Tibial artery (tissue), 4 donors: ENCODE data around the gene KREMEN2.

Source experiments
- DNase-seq, 2 donors: peaks; one replicate each; pipeline ENCODE4 v3.0.0-alpha.2; 2019
- H3K27ac ChIP-seq, 2 donors: fragments of 200-600 bp; sonication (generic) in 1 of 2; 1 replicate in 1 of 2; 2 replicates in 1 of 2; pipeline ENCODE4 v1.5.1; 2018 to 2019; ENCODE audit warnings: mild to moderate bottlenecking in 1 of 2
- H3K27me3 ChIP-seq, 2 donors: fragments of 200-600 bp; sonication (generic) in 1 of 2; one replicate each; pipeline versions ENCODE4 v1.5.1 to v1.6.0; 2016 to 2019
- H3K36me3 ChIP-seq, 3 donors: fragments of 200-600 bp; sonication (generic) in 2 of 3; one replicate each; pipeline ENCODE4 v1.5.1; 2016 to 2019; ENCODE audit warnings: mild to moderate bottlenecking in 2 of 3
- H3K4me1 ChIP-seq, 4 donors: fragments of 200-600 bp; sonication (generic) in 2 of 4; 1 replicate in 3 of 4; 2 replicates in 1 of 4; pipeline ENCODE4 v1.5.1; 2016 to 2019
- H3K4me3 ChIP-seq, 2 donors: fragments of 200-600 bp; sonication (generic) in 1 of 2; 1 replicate in 1 of 2; 2 replicates in 1 of 2; pipeline ENCODE4 v1.5.1; 2018 to 2019; ENCODE audit warnings: mild to moderate bottlenecking in 2 of 2
- H3K9me3 ChIP-seq, 3 donors: fragments of 200-600 bp; sonication (generic) in 1 of 3; one replicate each; pipeline ENCODE4 v1.5.1; 2016 to 2019
- intact Hi-C: fragments of 100-400 bp; cut with DNase I; formaldehyde crosslinking; loops from one replicate; pipeline ENCODE4 v1.15.0; 2023; ENCODE audit warnings: low total_unique reads
- TF ChIP-seq, protein P1 (sequence below), 2 experiments: fragments of 200-600 bp in 1 of 2; fragments of 450-650 bp in 1 of 2; IDR thresholded peaks; one replicate each; pipeline ENCODE4 v1.5.1; 2017 to 2019; ENCODE audit warnings: antibody characterized with exemption in 2 of 2, mild to moderate bottlenecking in 1 of 2, moderate library complexity in 1 of 2

Gene KREMEN2

GRCh38 chr16:2963074-2963722 is 877 bp upstream of the KREMEN2 start:
- Histone ChIP-seq H3K36me3 (no peaks in the 10 kb centered on the region), H3K4me1 (peaks cover 8 to 53% (median 36%) of the 10 kb centered on the region in 4 donors), H3K9me3 (no peaks in the 10 kb centered on the region), H3K27ac (no peak overlapping the region), H3K27me3 (peaks cover 18 to 92% of the 10 kb centered on the region in 2 donors), H3K4me3 (peak overlapping the region in 1 of 2 donors; percentile 24)
- intact Hi-C loops: no loop called here
- DNase-seq: no peak
- TF ChIP-seq, protein P1, sequence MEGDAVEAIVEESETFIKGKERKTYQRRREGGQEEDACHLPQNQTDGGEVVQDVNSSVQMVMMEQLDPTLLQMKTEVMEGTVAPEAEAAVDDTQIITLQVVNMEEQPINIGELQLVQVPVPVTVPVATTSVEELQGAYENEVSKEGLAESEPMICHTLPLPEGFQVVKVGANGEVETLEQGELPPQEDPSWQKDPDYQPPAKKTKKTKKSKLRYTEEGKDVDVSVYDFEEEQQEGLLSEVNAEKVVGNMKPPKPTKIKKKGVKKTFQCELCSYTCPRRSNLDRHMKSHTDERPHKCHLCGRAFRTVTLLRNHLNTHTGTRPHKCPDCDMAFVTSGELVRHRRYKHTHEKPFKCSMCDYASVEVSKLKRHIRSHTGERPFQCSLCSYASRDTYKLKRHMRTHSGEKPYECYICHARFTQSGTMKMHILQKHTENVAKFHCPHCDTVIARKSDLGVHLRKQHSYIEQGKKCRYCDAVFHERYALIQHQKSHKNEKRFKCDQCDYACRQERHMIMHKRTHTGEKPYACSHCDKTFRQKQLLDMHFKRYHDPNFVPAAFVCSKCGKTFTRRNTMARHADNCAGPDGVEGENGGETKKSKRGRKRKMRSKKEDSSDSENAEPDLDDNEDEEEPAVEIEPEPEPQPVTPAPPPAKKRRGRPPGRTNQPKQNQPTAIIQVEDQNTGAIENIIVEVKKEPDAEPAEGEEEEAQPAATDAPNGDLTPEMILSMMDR (IDR thresholded peaks at IDR 0.05): no peak

DNA sequence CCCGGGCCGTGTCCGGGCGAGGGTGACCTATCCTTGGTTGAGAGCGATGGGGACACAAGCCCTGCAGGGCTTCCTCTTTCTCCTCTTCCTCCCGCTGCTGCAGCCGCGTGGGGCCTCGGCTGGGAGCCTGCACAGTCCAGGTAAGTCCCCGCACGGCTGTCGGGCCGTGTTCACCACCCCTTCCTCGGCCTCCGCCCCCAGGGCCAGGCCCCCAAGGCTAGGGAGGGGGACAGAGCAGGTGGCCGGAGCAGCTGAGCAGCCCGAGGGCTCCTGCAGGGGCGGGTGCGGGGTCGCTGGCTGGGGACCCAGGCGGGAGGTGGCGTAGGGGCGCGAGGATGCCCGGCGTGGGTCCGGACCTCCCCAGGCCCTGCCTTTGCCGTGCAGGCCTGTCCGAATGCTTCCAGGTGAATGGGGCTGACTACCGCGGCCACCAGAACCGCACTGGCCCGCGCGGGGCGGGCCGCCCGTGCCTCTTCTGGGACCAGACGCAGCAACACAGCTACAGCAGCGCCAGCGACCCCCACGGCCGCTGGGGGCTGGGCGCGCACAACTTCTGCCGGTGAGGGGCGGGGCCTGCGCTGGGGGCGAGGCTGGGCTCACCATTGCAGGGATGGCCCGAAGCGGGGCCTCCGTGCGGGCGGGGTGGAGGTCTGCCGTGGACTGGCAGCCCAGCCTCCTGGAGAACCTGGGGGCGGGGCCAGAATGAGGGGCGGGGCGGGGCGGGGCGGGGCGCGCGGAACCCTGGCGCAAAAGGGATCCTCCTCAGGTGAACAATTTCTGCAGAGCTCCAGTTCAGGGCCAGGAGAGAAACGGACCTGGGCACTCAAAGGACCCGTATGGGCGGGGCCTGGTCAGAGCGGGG is 631 bp downstream of the KREMEN2 start:
- peaks cover 8 to 68% (median 48%) of the 10 kb centered on the region in 4 donors for H3K4me1 ChIP-seq
- H3K9me3 ChIP-seq: no peaks in the 10 kb centered on the region
- DNase-seq: no peak
- H3K4me3 ChIP-seq: peak overlapping the region in 1 of 2 donors; percentile 15
- TF ChIP-seq, protein P1 (IDR thresholded peaks at IDR 0.05): no peak
- intact Hi-C loops: no loop called here
- no peak overlapping the region for H3K27ac ChIP-seq
- H3K27me3 ChIP-seq: peaks cover 18 to 89% of the 10 kb centered on the region in 2 donors
- no peaks in the 10 kb centered on the region for H3K36me3 ChIP-seq

DNA sequence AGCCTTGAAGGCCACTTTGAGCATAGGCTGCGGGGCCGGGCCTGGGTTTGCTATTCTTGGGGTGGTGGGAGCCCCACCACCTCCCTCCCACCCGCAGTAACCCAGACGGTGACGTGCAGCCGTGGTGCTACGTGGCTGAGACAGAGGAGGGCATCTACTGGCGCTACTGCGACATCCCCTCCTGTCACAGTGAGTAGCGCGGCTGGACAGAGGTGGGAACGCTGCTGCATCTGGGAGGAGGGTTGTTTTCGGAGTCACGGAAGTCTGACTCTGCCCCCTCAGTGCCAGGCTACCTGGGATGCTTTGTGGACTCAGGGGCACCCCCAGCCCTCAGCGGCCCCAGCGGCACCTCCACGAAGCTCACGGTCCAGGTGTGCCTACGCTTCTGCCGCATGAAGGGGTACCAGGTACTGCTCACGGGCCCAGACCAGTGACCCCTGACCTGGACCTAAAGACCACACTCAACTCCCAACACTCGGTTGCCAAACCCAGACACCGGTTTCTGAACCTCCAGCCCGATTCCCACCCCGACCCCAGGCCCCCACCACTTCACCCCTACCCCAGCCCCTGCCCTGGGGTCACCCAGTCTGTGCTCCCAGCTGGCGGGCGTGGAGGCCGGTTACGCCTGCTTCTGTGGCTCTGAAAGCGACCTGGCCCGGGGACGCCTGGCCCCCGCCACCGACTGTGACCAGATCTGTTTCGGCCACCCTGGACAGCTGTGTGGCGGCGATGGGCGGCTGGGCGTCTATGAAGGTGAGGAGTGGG is 2.1 kb downstream of the KREMEN2 start:
- no peaks in the 10 kb centered on the region for H3K36me3 ChIP-seq
- TF ChIP-seq, protein P1 (IDR thresholded peaks at IDR 0.05): no peak
- H3K27ac ChIP-seq: no peak overlapping the region
- H3K4me3 ChIP-seq: peak overlapping the region in 1 of 2 donors; percentile 31
- peaks cover 8 to 78% (median 55%) of the 10 kb centered on the region in 4 donors for H3K4me1 ChIP-seq
- no peaks in the 10 kb centered on the region for H3K9me3 ChIP-seq
- intact Hi-C loops: no loop called here
- peaks cover 18 to 82% of the 10 kb centered on the region in 2 donors for H3K27me3 ChIP-seq
- no peak for DNase-seq

DNA sequence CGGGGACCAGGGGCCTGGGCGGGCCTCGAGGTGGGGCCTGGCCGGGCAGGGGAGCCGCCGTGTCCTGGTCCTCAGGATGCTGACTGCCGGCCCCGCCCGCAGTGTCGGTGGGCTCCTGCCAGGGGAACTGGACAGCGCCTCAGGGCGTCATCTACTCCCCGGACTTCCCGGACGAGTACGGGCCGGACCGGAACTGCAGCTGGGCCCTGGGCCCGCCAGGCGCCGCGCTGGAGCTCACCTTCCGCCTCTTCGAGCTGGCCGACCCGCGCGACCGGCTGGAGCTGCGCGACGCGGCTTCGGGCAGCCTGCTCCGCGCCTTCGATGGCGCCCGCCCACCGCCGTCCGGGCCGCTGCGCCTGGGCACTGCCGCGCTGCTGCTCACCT is 2.7 kb downstream of the KREMEN2 start:
- Histone ChIP-seq H3K9me3 (no peaks in the 10 kb centered on the region), H3K27ac (no peak overlapping the region), H3K36me3 (no peaks in the 10 kb centered on the region), H3K4me3 (peak overlapping the region in 1 of 2 donors; percentile 31), H3K27me3 (peaks cover 18 to 76% of the 10 kb centered on the region in 2 donors), H3K4me1 (peaks cover 8 to 78% (median 55%) of the 10 kb centered on the region in 4 donors)
- no peak for DNase-seq
- TF ChIP-seq, protein P1 (IDR thresholded peaks at IDR 0.05): no peak
- intact Hi-C loops: no loop called here

- H3K27ac ChIP-seq: no peak overlapping the region
- intact Hi-C loops: no loop called here
- peaks cover 18 to 72% of the 10 kb centered on the region in 2 donors for H3K27me3 ChIP-seq
- H3K9me3 ChIP-seq: no peaks in the 10 kb centered on the region
- TF ChIP-seq, protein P1 (IDR thresholded peaks at IDR 0.05): no peak
- H3K4me1 ChIP-seq: peaks cover 8 to 78% (median 55%) of the 10 kb centered on the region in 4 donors
- no peaks in the 10 kb centered on the region for H3K36me3 ChIP-seq
- H3K4me3 ChIP-seq: peak overlapping the region in 1 of 2 donors; percentile 31
- no peak for DNase-seq
These were observed 3.1 kb downstream of the KREMEN2 start for GRCh38 chr16:2967211-2967631.
